Renal cortex interstitium (tissue), 15 donors: Measurements from ENCODE around the gene HTR7. TPM values are rescaled to one million over a fixed set of nuclear protein-coding genes. Genes with fewer than 3 reads are reported as not detected.
"Not testable (repeated sequence)": the region's sequence is repeated elsewhere in the genome, so short reads cannot be mapped to it uniquely, and the experiment has no call there.

Experiments used
- DNase-seq, 11 donors: peaks; one replicate each; pipeline ENCODE4 v3.0.0-alpha.2; 2013; ENCODE audit warnings: low read depth in 9 of 11, low spot score in 4 of 11; ENCODE audit errors: extremely low read depth in 1 of 11
- long read RNA-seq, 16 experiments: transcript quantifications; one replicate each; lab custom pipeline, GENCODE V29; 2026
- polyA plus RNA-seq, 3 donors: library from polyadenylated mRNA; unstranded; fragments of 120-200 nt; gene quantifications; one replicate each; pipeline ENCODE4 v1.2.1, GENCODE V29; 2013; ENCODE audit not compliant: insufficient read length in 3 of 3

HTR7 gene
- under 1 TPM; 0.50 to 0.88 (median 0.70) TPM for polyA plus RNA-seq
- long read RNA-seq, donor 1, partial matches to known transcripts, result 0 of 1 reads
- long read RNA-seq, donor 1, other reads (novel, unspliced or antisense), result 0 of 1 reads
- long read RNA-seq, donor 2, result 0 reads
- long read RNA-seq, donor 3, result 0 reads
- long read RNA-seq, donor 4, result 0 reads
- long read RNA-seq, donor 5, result 0 reads
- long read RNA-seq, donor 6, result 0 reads
- long read RNA-seq, donor 7, result 0 reads
- long read RNA-seq, donor 8, result 0 reads
- long read RNA-seq, donor 9, result 0 reads
- long read RNA-seq, donor 10, result 0 reads
- long read RNA-seq, donor 11, result 0 reads
- long read RNA-seq, donor 12, result 0 reads
- long read RNA-seq, donor 13, result 0 reads
- long read RNA-seq, donor 14, result 0 reads
- long read RNA-seq, donor 15, result 0 reads
- long read RNA-seq, donor 16, result 0 reads

DNA sequence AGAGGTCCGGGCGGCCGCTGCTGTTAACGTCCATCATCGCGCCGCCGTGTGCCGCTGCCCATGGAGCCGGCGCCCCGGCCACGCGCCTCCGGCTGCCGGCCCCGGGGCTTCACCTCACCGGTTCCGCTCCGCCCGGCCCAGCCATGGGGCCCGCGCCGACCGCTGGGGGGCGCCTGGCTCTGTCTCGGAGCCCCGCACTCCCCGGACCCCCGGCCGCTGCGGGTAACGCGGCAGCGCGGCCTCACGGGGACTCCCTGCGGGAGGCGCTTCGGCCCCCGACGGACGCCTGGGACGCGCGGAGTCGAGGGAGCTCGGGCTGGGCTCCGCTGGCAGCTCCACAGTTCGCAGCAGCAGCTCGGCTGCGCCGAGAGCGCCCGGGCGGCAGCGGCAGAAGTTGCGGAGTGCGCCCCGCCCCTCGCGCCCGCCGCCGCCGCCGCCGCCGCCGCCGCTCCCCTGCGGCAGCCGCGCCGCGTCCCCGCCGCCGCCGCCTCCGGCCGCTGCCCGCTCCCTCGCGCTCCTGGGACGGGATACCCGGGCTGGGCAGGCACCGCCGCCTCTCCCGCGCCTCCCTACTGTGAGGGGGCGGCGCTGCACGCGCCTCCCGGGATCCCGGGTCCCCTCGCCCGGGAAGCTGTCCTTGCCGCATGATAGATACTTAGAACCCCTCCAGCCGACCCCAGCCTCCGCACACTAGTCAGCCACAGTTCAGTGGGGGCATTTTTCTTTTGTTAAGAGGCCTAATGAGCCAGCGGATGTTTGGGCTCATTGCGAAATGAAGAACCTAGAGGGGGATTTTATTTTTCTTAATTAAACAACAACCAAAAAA lies at the start of gene HTR7:
HTR7 (minus strand) TSS at position 405 of the 826 bp plus-strand sequence; CDS start at position 37, 368 bp downstream.
- peak in 6 of 11 donors; percentile 29 to 62 (median 54) for DNase-seq

- no peak for DNase-seq
Observed at GRCh38 chr10:90906596-90906995, 48.8 kb upstream of the HTR7 start.

DNA sequence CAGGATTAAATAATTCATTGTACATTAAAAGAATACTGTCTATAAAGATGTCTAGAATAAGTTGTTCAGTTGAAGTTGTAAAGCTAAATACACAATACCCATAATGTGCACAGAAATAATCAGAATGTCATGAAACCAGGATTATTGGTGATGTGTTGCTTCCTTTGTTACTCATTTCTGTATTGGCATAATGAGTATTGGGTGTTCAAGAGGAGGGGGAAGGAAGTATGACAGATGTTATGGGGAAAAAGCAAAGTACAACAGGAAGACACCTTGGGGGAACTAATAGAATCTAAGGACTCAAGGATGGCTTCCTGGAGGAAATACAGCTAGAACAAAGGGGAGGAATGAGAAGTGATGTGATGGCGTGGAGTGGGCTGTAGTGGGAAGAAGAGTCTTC lies 48.1 kb upstream of the HTR7 start:
- no peak for DNase-seq

DNA sequence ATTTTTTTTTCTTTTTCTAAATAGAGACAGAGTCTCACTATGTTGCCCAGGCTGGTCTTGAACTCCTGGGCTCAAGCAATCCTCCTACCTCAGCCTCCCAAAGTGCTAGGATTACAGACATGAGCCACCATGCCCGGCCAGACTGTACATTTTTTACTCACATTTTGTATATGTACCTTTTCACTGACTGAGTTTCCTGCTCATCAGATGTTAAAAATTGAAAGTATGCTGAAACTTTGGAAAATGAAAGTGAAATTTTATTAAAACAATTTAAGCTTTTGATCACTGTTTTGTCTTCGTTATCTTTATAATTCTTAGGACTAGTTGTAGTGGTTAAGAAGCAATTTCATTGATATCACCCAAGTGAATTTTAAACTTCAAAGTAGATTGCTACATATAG lies 39.1 kb upstream of the HTR7 start:
- not testable (repeated sequence) for DNase-seq

DNA sequence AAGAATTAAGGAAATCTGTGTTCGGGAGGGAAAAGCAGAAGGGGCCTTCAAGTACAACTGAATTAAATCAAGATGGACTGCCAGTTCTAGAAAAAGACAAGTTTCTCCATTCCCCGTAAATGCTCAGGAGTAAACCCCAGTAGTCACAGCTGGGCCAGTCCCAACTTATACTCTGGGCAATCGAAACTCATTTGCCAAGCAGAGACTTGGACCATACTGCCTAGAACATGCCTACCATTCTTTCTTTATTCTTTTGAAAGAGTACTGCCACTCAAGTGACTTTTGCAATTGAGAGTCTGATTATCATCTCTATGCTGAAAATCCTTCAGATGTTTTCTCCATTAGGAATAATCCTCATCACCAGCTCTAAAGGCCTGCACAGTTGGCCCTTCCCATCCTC lies 35.4 kb upstream of the HTR7 start:
- no peak for DNase-seq

DNA sequence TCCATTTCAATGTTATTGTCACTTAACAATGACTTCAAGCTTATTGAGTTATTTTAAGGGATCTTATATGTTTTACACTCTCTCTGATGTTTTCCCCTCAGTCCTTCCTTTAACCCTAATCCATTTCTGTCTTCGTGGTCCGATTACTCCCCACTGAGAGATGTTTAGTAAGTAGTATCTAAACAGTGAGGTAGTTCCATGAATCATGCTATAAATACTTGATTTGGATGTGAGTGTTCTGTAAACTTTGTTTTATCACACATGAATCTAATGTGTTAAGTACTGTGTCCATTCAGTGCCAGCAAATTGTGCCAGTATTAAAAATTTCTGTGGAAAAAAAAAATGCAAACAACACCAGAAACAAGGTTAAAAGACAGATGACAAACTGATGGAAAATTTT lies 32.5 kb upstream of the HTR7 start:
- no peak for DNase-seq

DNA sequence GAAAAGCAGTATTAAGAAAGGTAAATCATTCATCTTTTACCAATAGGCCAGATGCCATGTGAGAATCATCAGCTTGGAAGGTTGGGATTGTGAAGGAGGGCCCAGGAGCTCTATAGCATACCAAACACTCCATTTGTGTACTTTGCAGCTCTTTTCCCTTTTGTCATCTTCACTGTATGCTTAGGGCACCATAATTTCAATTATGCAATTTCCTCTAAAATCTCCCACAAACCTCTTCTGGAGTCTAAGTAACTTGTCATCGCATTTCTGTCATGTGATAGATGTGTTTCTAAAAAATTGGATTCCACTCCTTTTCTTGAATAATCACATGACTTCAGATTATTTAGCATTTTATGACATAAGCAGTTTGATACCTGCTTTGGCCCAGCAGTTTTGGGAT lies 31.8 kb upstream of the HTR7 start:
- DNase-seq, result no peak

- no peak for DNase-seq
Observed at GRCh38 chr10:90888387-90888786, 30.5 kb upstream of the HTR7 start.

GRCh38 chr10:90887555-90887954 lies 29.7 kb upstream of the HTR7 start:
- DNase-seq, result no peak

DNA sequence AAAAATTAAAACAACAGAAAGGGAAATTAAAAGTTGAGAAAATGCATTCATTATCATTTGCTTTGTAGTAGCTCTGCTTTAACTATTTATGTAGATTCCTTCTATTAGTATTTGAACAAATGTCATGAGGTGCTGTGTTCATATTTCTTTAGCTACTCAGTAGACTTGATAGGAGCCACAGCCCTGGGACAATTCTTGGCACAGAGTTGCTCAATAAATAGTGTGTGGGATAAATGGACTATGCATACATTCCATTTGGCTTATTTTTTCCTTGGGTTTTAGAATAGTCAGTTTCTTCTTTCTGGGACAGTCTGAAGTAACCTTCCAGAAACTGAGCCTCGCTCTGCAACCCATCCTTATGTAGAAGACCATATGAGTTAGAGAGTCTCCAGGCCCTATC lies 27.3 kb upstream of the HTR7 start:
- no peak for DNase-seq

GRCh38 chr10:90884431-90884830 lies 26.6 kb upstream of the HTR7 start:
- no peak for DNase-seq

- DNase-seq, result peak in 2 of 11 donors; percentile 20 to 39
Observed at GRCh38 chr10:90880059-90880719, 22.4 kb upstream of the HTR7 start.

DNA sequence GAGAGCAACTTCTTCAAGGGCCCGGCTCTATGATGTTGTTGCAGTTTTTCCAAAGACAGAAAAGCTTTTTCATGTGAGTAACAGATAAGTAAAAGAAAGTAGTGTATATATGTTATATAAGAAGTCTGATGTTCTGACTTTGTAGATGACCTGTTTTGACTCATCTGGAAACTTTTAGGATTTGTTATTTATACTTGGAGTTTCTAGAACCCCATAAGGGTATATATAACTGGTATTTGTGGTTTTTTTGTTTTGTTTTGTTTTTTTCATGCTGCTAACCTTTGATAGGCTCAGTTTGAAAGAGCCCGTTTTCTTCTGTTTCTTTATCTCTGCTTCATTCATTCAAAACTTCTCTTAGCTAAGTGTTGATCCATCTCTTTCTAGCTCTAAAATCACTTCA lies 21.2 kb upstream of the HTR7 start:
- no peak for DNase-seq

GRCh38 chr10:90872648-90873020 lies 14.8 kb upstream of the HTR7 start:
- no peak for DNase-seq

- DNase-seq, result peak in 10 of 11 donors; percentile 59 to 79 (median 74)
Observed at GRCh38 chr10:90871766-90872647, 14.2 kb upstream of the HTR7 start, which contains the start of gene RPP30. RPP30 (plus strand) TSS chr10:90871974; CDS start chr10:90871987, 13 bp downstream.

DNA sequence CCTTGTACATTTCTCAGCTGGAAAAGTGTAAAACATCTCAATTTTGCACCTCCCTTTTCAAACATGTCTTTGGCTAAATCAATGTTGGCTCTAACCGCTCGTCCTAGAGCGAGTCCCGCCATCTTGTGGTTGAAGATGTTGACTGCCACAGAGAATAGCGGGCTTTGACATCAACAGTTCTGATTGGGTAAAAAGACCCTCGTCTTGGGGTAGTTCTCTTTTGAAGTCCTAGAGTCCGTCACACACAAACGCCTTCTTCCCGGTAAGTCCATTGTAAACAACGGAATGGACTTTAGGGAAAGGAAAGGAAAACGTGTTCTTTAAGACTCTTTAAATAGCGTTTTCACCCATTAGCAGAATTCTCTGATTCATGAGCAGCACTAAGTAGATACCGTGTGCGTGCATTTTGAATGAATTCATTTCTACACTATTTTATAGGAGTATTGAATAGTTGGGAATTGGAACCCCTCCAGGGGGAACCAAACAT lies 13.5 kb upstream of the HTR7 start:
- DNase-seq, result peak in 9 of 11 donors; percentile 53 to 75 (median 58)

- no peak for DNase-seq
Observed at GRCh38 chr10:90866050-90866598, 8.3 kb upstream of the HTR7 start.

GRCh38 chr10:90865401-90865800 lies 7.6 kb upstream of the HTR7 start:
- DNase-seq, result no peak
